GM19099 (cell line): ENCODE measurements around the gene EYA3.

Experiments used
- POLR2A ChIP-seq: IDR thresholded peaks from 3 replicates; pipeline ENCODE4 v1.6.1; 2011; ENCODE audit warnings: low read depth; ENCODE audit not compliant: insufficient read length; ENCODE audit errors: extremely low read depth

Gene EYA3

GRCh38 chr1:27959792-27960603 lies 128.4 kb downstream of the EYA3 start, which contains the start of gene XKR8:
XKR8 (plus strand) TSS chr1:27959973; CDS start chr1:27960070, 97 bp downstream.
- TF ChIP-seq POLR2A: peak; percentile 76

- no peak for TF ChIP-seq POLR2A
These were observed 129.9 kb downstream of the EYA3 start for GRCh38 chr1:27958513-27958912.

DNA sequence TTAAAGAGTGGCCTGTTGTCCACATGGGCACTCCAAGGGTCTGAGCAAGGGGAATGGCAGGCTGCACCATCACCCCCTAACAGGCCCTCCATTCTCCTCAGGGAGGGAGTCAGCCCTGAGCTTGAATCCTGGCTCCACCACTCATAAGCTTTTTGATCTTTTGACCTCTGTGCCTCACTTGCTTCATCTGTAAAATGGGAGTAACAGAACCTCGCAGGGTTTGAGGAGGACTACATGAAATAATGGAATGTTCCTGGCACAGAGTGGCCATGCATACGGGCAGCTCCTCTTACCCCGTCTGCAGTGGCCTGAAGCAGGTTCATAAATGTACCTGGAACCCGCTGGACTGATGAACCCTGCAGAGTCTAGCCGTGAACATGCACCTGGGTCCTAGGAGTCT lies 130.8 kb downstream of the EYA3 start:
- no peak for TF ChIP-seq POLR2A

- TF ChIP-seq POLR2A: no peak
These were observed 131.6 kb downstream of the EYA3 start for GRCh38 chr1:27956761-27957160.

GRCh38 chr1:27955076-27955475 lies 133.3 kb downstream of the EYA3 start:
- no peak for TF ChIP-seq POLR2A

DNA sequence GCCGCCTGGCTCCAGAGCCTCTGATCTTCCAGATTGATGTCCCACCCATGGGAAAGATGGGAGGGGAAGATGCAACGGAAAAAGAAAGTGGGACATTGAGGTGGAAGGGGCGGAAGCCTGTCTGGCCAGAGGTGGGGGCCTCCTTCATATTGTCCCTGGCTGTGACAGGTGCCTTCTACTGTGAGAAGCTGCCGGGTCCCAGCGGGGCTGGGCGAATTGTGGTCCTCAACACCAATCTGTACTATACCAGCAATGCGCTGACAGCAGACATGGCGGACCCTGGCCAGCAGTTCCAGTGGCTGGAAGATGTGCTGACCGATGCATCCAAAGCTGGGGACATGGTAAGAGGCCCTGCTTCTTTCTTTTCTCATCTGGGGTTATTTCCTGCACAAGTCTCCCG lies 134.2 kb downstream of the EYA3 start:
- no peak for TF ChIP-seq POLR2A

GRCh38 chr1:27952147-27952546 lies 136.3 kb downstream of the EYA3 start:
- TF ChIP-seq POLR2A: no peak

- no peak for TF ChIP-seq POLR2A
These were observed 137.0 kb downstream of the EYA3 start for GRCh38 chr1:27951396-27951795.

DNA sequence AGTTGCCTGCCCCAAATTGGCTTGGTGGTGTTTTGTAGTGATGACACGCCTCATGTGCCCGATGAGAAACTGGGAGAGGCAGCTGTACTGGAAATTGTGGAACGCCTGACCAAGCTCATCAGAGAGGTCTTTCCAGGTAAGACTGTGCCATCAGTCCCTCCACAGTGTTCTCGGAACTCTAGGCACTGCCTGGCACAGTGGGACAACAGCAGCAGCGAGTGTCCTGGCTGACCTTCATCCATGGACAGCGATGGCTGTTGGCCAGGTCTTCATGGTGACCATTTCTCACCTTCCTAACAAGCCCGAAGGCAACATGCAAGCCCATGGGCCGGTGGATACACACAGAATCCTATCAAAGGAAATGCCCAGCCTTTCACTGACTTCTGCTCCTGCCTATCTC lies 139.4 kb downstream of the EYA3 start:
- no peak for TF ChIP-seq POLR2A

DNA sequence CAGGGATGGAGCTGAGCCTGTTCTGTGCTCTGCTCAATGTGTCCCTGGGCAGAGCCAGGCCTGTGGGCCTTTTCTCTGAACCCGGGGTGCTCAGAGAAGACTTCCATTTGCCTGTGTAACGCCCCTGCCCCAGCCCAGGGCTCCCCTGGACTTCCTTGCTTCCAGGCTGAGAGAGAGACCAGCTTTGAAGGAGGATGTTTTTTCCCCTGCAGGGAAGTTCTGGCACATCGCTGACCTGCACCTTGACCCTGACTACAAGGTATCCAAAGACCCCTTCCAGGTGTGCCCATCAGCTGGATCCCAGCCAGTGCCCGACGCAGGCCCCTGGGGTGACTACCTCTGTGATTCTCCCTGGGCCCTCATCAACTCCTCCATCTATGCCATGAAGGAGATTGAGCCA lies 143.4 kb downstream of the EYA3 start:
- TF ChIP-seq POLR2A: no peak

DNA sequence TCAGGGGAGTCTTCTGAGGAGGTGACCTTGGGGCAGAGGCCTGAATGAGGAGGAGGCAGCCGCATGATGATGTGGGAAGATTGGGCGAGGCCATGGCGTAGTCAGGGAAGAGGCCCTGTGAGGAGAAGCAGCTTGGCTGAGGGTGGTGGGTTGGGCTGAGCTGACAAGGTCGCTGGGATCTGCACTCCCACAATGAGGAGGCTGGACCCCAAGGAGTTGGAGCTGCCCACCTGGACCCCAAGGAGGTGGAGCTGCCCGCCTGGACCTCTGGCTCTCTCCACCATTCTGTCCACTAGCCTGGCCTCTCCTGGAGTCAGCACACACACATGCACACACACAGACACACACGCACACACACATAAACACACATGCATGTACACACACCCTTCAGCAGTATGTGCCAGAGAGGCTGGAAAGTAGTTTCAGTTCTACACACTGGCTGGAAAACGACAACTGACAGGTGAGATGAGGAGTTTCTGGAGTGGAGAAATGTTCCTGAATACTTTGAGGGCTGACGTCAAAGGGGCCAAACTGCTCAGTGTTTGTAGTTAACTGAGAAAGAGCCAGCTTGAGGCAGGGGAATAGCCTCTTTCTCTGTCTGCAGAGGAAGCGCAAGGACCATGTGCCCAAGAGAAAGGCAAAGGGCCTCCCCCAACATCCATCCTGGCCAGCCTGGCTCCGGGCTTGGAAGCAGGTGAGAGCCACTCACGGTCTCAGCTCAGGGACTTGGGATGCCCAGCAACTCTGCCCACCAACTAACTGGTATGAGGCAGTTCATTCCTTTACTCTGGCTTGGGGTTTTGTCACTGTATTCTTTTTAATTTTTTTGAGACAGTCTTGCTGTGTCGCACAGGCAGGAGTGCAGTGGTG lies 146.5 kb downstream of the EYA3 start:
- TF ChIP-seq POLR2A: no peak

GRCh38 chr1:27940870-27941560 lies 147.4 kb downstream of the EYA3 start:
- no peak for TF ChIP-seq POLR2A

- no peak for TF ChIP-seq POLR2A
These were observed 148.1 kb downstream of the EYA3 start for GRCh38 chr1:27940297-27940696.

GRCh38 chr1:27938488-27938887 lies 149.9 kb downstream of the EYA3 start:
- no peak for TF ChIP-seq POLR2A

DNA sequence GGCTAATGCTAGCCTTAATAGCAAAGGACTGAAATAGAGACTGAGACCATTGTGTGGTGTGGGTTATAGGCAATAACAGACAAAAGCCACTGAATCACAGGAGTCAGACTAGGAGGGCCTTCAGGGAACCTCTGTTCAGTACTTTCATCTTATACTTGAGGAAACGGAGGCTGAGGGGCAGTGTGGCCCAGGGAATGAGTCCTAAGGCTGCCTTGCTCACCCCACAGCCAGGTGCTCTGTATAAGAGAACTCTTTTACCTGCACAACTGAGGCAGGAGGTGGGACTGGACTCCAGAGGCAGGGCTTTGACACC lies 150.9 kb downstream of the EYA3 start:
- no peak for TF ChIP-seq POLR2A
